CD4-positive, alpha-beta T cell treated with Interleukin-4 for 1 hour (primary cell): ENCODE results near the gene RAMP3.
"Not testable (repeated sequence)": the region's sequence is repeated elsewhere in the genome, so short reads cannot be mapped to it uniquely, and the experiment has no call there.

Experiments used
- DNase-seq, 2 donors: peaks; one replicate each; pipeline ENCODE4 v3.0.0-alpha.2; 2020 to 2022

The RAMP3 gene

DNA sequence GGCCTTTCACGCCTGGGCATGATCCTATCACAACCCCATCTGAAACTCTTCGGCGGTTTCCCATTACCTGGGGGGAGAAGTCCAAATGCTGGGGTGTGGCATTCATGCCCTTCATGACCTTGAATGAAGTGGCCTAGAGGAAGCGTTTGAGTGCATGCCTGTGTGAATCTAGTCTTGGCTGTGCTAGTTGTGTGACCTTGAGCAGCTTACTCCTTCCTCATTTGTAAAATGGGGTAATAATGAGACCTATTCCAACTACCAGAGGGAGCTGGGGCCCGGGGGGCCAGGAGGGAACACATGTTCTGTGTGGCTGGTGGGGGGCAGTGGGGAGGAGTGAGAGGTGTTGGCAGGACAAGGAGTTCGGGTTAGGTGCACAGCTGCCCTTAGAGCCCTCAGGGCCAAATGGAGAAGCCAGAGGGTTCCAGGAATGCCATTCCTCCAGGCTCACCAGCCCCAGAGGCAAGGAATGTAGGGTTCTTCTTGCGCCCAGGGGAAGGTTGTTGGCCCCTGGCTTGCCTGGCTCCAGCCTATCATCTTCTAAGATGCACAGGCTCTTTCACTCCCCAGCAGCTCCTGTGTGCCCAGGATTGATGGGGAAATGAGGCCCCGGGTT is 24.8 kb upstream of the RAMP3 start:
- no peak for DNase-seq

DNA sequence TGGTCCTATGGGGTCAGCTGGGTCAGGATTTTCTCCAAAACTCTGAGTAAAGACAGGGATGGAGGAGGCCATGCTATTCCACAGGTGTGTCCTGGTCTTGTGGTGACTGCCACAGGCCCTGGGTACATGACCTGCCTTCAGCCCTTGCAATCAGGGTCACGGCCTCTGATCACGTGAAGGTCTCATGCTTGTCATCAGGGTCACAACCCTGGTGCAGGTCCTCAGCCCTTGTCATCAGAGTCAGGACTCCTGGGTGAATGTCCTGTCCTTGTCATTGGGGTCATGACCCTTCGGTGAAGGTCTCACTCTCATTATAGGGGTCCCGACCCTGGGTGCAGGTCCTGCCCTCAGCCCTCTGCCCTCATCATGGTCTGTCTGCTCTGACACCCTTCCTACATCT is 24.2 kb upstream of the RAMP3 start:
- no peak for DNase-seq

DNA sequence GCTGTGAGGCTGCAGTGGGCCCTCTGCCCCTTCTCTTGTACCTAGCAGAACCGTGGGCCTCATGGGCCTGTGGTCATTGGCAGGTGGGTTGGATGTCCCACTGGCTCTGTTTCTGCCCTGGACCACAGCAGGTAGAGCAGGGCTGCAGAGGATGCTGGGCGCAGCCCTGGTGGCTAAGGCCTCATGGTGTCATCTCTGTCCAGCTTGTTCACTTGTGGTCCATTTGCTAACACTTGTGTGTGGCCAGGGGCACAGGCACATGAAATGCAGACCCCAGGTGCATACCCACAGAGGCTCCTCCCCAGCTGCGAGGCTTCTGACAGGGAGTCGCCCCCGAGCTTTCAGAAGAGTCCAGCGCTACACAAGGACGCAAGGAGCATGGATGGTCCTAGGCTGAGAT is 23.7 kb upstream of the RAMP3 start:
- DNase-seq, result no peak

DNA sequence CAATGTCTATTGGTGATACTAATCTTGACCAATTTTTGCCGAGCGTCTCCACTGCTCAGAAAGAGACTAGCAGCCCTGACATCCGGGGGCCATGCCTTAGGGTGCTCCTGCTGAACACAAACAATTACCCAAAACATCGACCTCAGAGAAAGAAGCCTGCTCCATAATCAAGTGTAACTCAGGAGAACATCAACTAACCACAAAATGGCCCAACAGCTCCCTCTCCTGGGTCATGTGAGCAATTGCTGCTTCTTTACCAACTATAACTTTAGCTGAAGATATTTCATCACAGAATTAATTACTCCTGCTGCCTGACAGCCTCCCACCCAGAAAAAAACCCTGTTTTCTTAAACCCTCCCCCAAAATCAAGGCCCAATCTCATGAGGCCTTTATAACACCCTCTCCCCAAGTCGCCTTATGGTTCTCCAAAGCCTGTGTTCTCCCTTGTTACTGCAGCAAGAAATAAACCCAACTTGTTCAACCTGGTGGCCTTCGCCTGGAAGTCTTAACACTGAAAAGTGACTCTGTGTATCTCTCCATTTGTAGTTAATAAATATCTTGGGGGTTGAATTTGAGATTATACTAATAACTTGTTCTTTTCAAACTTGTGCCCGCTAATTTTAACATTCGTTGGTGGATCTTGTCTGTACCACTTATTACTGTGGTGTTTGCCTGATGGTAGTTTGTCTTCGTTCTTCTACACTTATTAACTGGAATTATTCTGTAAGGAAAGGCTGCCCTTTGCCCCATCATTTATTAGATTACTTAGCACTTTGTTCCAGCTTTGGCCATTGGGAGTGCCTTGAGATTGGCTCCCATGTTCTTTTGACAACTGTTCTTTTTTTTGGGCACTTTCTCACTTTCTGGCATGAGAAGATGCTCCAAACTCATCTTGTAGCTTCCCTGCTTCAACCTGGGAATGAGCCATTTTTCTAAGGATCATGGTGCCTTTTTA is 21.2 kb upstream of the RAMP3 start:
- peak; percentile 77 to 78 for DNase-seq

DNA sequence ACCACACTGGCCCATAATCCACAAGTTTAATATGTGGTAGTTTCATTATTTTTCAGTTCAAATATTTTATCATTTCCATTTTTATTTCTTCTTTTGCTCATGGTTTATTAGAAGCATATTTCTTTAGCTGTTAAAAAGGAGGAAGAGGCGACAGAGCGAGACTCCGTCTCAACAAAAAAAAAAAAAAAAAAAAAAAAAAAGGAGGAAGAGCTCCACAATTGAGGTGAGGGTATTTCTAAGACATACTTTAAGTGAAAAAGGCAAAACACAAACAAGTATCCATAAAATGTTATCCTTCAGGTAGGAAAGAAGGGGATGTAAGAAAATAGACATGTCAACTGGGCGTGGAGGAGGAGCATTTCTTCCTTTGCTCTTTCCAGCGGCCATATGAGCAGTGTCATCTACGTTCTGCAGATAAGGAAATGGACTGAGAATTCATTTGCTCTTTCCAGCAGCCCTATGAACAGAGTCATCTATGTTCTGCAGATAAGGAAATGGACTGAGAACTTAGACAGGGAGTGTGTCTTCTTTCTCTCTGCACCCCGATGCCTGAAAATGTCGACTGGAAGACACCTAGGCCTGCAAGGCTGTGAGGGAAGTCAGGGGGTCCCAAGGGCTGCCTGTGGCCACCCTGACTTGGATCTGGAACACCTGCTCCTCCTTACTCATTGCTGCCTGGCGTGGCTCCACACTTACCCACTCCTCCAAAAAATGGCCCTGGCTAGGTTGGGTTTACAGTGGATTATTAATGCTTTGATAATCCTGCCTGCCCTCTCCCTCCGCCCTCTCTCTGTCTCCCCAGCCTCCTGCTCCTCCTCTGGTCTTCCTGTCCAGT is 18.9 kb upstream of the RAMP3 start:
- no peak for DNase-seq

DNA sequence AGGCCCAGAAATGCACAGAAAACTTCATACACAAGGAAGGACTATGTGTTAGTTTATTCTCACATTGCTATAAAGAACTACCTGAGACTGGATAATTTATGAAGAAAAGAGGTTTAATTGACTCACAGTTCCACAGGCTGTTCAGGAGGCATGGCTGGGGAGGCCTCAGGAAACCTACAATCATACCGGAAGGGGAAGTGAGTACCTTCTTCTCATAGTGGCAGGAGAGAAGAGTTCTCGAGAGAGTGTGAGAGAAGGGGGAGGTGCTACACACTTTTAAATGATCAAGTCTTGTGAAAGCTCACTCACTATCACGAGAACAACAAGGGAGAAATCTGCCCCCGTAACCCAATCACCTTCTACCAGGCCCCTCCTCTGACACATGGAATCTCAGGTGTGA is 16.8 kb upstream of the RAMP3 start:
- DNase-seq, result no peak

DNA sequence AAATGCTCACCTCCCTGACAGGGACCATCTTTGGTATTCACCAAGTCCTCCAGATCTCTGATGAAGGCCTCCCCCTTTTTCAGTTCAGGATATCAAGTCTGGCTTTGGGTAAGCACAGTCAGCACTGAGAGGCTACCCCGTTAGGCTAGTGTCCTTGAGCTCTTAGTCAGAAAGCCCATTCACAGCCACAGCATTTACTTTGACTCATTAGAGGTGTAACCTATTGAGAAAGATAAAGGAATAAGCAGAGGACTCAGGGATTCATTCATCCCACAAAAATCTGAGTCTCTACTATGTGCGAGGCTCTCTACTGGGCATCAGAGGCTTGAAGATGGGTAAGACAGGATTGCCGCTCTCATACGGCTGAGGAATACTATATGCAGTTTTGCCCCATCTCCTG is 14.0 kb upstream of the RAMP3 start:
- no peak for DNase-seq

DNA sequence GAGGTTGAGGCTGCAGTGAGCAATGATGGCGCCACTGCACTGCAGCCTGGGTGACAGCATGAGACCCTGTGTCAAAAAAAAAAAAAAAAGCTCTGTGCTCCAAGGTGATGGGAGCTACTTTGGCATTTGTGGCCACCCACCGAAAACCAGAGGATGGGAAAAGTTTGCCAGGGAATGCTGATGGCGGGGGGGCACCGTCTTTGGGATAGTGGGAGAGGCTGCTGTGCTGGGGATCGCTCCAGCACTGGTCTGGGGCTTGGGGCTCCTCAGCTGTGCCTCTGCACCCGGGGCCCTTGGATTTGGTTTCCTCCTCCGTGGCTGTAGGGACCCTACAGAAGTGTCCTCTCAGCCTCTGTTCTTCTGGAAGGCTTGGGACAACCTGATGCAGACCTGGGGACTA is 11.7 kb upstream of the RAMP3 start:
- DNase-seq, result no peak

DNA sequence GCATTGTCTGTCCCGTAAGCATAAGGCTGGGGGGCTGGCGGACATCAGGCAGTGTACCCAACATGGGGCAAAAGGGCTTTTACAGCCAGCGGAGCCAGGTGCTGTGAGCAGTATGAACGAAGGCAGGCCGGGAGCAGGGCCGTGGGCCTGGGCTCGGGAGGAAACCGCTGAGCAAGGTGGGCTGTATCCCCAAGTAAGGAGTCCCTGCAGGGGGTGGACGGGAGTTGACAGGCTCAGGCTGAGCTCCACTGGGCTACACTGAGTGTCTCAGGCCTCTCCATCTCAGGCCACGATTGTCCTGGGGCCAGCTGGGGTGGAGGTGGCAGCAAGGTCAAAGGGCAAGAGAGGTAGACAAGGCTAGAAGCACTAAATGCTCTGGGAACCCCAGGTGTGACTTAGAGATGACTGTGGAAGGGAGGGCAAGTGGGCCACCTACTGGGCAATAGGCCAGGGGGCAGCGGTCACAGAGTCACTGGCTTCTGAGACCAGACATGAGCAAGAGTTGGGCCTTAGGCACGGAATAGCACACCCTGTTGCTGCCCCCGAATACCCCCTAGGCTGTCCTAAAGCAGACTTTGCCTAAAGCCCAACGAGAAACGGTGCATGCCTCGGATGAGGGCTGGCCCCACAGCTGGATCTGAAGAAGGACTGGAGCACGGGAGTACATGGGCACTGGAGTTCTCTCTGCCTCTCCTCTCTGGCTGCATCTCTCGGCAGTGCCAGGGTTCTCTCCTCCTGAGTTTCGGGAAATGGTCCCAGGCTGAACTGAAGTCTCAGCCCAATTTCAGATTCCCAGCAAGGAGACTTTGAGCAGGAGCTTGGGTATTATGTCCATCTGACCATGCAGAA is 10.8 kb upstream of the RAMP3 start:
- no peak for DNase-seq

DNA sequence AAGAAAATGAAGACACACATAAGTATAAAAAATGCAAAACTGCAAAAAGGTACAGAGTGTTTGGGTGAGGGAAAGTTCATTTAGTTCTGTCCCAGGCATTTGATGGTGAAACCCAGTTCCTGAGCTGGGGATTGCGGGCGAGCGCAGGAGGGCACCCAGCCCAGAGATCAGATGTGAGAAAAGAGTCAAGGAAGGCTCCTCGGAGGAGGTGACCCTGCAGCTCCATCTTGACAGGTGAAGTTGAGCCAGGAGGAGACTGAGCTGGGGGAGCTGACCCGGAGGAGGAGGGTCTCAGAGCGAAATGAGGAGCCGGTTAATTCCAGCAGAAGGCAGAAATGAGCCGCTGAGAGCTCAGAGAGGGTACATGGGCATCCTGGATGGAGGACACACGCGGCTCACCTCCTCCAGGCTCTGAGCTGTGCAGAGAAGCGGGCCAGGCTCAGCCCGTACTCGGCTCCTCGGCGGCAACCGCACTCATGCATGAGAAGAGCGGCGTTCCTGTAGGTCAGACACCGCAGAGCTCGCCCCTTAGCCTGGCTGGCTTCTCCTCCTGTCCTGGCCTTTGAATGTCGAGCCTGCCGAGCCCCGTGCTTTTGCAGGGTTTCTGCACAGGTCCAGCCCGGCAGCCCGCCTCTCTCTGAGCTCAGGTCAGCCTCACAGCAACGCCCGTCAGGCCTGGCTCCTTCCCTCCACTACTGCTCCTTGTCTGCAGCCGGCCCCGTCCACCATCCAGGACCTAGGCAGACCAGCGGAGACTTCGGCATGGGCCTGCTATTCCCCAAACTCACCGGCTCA is 9.5 kb upstream of the RAMP3 start:
- no peak for DNase-seq

DNA sequence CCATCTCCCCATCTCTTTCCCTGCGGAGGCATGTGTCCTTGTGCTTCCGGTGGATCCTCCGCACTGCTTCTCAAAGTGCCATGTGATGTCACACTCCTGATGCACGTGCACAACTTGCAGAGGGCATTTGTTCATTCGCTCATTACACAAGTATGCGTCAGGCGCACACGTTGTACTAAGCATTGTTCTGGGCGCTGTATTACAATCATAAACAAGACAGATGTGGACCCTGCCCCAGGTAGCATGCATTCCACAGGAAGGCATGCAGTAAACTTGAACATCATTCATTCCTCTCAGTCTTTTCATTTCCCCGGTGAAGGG is 9.0 kb upstream of the RAMP3 start:
- DNase-seq, result no peak

DNA sequence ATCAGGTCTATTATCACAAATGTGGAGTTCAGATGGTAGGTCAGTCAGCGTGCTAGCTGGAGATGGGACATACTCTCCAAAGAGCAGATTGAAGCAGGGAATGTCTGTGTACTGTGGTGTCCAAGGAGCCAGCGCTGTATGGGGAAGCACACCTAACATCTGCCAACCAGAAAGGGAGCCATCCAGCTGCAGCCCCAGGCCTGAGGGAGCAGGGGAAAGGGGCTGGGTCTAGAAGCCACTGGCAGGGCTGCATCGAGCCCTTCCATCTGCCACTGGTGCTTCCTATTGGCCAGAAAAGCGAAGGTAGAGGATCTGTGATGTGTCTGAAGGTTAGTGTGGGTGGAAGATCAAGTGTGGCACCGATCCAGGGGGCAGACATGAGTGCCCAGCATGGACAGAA is 8.0 kb upstream of the RAMP3 start:
- DNase-seq, result no peak

DNA sequence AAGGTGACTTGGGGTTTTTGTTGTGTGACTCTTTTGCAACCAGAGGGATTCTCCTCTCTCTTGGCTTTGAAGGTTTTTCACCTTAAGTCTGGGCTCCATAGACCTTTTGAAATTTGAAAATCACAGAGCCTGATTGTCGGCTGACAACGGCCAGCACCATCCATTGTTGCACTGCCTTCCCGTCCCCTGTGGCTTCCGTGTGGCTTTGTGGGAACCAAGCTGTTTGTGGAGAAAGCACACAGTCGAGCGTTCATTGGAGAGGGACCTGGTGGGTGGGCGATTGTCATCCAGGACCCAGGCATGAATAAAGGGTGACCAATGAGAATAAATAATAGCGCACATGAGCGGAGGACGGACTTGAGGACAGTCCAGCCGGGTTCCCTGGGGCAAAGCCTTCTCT is 7.4 kb upstream of the RAMP3 start:
- DNase-seq, result no peak

DNA sequence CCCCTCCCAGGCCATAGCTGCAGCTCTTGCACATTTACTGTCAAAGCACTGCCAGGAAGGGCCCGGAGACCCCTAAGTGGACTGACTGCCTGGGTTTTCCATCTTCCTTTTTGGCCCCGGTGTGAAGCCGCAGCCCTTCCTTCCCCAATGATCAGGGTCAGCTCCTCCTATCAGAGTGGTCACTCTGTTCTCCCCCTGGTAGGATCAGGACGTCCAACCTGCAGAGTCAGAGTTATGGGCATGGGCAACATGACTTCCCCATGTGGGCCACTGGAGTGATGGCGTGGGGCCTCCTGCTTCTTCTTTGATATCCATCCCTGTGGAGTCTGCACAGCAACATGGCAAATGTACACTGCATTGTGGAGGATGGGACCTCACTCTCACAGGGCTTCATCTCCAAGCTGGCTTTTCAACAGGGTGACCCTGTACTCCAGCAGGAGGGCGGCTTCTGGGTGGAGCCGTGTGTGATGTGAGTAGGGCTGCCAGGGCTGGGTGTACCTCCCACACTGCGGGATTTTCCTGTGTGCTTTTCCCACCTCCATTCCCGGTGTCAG is 6.4 kb upstream of the RAMP3 start:
- no peak for DNase-seq

DNA sequence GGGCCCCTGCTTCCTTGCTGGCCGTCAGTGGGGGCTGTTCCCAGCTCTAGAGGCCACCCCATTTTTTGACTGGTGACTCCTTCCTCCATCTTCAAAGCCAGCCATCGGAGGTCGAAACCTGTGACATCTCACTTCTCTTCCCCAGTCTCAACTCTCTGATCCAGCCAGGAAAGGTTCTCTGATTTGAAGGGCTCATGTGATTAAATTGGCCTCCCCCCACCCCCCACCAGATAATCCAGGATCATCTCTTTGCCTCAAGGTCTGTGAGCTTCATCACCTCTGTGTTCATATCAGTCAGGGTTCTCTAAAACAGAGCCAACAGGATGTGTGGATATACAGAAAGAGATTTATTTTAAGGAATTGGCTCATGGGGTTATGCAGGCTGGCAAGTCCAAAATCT is 5.6 kb upstream of the RAMP3 start:
- no peak for DNase-seq

DNA sequence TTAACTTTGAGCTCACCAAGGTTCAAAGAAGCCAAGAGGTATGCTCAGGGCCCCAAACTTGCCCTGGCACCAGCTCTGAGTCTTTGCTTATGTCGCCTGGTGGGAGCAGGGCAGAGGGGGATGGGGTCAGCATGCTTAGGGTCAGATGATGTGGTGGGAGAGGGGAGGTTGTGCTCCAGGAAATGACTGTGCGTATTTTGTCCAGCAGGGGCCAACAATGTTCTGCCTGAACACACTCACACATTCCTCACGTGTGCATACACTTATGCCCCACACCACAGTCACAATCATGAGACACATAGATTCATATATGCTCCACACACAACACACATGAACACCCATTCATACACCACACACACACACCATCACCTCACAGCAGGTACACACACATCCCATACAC is 4.4 kb upstream of the RAMP3 start:
- no peak for DNase-seq

DNA sequence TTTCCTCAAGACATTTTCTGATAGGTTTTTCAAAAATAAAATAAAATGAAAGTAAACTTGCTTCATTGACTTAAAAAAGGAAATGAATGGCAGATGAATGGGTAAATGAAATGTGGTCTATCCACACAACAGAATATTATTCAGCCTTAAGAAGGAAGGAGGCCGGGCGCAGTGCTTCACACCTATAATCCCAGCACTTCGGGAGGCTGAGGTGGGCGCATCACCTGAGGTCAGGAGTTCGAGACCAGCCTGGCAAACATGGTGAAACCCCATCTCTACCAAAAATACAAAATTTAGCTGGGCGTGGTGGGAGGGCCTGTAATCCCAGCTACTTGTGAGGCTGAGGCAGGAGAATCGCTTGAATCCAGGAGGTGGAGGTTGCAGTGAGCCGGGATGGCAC is 3.7 kb upstream of the RAMP3 start:
- DNase-seq, result not testable (repeated sequence)

DNA sequence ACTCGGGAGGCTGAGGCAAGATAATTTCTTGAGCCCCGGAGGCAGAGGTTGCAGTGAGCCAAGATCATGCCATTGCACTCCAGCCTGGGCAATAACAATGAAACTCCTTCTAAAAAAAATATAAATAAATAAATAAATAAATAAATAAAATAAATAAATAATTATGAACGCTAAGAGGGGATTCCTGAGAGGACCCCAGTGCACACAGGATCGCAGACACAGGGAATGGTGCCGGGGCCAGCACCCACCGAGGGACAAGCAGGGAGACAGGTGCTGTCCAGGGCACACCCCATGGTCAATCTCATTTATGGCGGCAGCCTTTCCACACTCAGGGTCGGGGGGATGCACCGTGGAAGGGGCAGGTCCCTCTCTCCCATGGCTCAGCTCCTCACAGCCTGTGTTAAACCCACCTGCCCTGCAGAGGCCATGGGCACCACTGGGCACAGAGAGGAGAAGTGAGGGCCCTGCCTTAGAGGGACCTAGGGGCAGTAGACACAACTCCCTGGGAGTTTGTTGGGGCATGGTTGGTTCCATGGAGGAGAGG is 2.2 kb upstream of the RAMP3 start:
- no peak for DNase-seq

DNA sequence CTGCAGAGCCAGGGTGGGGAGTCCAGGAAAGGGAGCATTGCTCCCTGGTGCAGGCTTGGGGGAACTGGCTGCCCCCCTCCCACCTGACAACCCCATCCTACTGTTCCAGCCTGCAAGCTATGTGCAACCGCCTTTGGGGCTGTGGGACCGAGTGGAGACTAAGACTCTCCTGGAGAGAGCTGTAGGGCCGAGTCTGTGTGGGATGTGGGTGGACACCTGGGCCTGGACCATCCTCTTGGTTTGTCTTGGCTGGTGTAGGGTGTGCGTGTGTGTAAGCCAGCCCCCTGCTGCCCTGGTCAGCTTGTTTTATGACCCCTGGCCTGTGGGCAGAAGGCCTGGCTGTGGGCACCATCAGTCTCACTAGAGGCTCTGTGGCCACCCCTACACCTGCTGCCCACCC is 1.6 kb upstream of the RAMP3 start:
- no peak for DNase-seq

DNA sequence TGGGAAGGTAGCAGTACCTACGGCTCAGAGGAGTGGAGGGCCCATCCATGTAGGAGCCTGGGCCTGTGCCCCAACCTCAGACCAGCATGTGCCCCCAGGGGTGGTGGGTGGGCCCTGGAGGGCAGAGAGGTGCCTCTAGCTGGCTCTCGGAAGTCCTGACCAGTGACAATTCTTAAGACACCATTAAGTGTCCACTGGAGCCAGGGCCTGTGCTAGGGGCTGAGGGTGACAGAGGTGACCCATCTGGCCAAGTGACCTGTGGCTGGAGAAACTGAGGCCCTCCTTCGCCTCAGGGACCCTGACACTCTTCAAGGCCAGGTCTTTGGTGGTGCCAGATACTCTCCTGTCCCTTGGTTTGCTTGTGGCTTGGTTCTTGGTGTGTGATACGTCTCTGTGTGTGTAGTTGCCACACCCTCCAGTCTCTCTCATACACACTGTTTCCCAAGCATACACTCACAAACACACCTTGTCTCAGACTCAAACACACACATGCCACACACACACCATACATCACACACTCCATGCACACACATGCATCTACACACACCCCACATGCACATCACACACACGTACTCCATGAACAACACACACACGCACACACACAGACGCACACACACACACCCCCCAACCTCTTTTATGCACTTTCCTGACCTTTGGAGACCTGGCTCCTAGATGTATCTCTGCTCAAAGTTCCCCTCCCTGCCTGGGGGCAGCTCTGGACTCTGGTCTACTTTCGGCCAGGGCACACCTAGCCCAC is 897 bp upstream of the RAMP3 start:
- DNase-seq, result no peak

DNA sequence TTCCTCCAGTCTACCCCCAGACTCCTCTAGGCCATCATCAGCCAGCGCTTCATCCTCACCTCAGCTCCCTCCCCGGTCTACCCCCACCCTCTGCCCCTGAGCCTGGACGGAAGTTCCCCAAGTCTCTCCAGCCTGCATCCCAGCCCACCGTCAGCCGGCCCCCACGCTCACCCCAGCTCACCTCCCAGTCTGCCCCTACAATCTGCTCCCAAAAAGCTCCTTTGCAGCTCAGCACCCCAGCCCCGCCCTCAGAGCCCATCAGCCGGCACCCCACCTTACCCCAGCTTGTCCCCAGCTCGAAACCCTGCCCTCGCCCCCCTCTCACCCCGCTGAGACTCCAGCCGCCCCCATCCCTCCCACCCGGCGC is 322 bp upstream of the RAMP3 start:
- DNase-seq, result no peak
